HG02938 (cell line): ENCODE results near the gene XKR7.
"Not testable (repeated sequence)": the region's sequence is repeated elsewhere in the genome, so short reads cannot be mapped to it uniquely, and the experiment has no call there.

Experiments
- ATAC-seq: cut with Tn5 transposase; IDR thresholded peaks from one replicate; pipeline ENCODE4 v1.9.1; 2021; ENCODE audit warnings: mild to moderate bottlenecking, moderate library complexity; ENCODE audit not compliant: unreplicated experiment

Gene XKR7, protein sequence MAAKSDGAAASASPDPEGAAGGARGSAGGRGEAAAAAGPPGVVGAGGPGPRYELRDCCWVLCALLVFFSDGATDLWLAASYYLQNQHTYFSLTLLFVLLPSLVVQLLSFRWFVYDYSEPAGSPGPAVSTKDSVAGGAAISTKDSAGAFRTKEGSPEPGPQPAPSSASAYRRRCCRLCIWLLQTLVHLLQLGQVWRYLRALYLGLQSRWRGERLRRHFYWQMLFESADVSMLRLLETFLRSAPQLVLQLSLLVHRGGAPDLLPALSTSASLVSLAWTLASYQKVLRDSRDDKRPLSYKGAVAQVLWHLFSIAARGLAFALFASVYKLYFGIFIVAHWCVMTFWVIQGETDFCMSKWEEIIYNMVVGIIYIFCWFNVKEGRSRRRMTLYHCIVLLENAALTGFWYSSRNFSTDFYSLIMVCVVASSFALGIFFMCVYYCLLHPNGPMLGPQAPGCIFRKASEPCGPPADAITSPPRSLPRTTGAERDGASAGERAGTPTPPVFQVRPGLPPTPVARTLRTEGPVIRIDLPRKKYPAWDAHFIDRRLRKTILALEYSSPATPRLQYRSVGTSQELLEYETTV

GRCh38 chr20:31967830-31968249, at the start of gene XKR7:
Gene XKR7, plus strand, starts transcription at chr20:31968151. Its CDS starts 25 bp downstream, at chr20:31968176.
- no peak for ATAC-seq

DNA sequence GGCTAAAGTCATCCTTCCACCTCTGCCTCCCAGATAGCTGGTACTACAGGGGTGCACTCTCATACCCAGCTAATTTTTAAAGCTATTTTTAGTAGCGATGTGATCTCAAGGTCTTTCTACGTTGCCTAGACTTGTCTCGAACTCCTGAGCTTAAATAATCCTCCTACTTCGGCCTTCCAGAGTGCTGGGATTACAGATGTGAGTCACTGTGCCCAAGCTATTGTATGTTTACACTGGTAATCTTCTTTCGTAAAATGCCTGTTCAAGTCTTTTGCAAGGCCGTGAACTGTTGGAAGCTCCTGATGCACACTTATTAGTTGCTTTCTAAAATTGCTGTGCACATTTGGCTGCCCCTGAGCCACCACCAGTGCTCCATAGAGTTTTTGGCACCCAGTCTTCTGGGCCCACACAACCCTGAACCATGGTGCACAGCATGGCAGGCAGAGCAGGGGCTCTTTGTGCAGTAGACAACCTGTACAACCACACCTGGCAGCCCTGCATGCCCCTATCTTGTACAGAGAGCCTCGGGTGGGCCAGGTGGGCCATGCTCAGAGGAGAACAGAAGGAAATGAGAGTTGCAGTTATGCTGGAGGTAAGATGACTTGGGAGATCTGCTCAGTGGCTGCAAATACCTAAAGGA, 49.4 kb upstream of the XKR7 start:
- ATAC-seq: no peak

DNA sequence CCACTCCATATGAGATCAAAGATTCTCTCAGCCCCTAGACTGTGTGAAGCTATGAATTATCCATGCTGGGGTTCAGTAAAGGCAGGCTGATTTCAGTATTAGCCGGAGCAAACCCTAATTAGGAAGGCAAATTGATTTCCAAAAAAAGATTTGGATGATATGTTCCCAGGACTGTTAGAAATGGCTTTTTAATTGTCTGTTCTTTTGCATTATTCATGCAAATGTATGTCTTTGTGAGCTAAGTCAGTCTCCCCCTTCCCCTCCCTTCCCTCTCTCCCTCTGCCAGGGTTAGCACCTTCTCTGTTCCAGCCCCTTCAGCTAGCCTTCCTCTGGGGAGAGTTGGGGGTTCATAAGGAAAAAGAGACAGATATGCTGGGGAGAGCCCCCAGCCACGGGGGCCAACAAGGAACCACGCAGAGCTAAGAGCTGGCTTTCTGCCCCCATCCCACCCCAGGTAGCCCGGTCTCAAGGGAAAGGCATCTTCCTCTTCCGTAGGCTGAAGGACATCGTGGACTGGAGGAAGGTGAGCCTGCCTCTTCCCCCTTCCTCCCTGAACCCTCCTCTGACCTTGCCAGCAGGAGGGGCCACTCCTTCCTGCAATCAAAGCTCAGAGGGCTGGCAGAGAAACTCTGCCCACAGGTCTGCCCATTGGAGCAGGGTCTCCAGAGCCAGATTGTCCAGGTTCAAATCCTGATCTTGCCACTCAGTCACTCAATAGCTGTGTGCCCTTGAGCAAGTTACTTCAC, 48.4 kb upstream of the XKR7 start:
- no peak for ATAC-seq

GRCh38 chr20:31920275-31920855, 47.6 kb upstream of the XKR7 start:
- ATAC-seq: no peak

DNA sequence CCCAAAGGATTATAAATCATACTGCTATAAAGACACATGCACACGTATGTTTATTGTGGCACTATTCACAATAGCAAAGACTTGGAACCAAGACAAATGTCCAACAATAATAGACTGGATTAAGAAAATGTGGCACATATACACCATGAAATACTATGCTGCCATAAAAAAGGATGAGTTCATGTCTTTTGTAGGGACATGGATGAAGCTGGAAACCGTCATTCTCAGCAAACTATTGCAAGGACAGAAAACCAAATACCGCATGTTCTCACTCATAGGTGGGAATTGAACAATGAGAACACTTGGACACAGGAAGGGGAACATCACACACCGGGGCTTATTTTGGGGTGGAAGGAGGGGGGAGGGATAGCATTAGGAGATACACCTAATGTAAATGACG, 46.5 kb upstream of the XKR7 start:
- not testable (repeated sequence) for ATAC-seq

- no peak for ATAC-seq
These were observed 45.8 kb upstream of the XKR7 start for GRCh38 chr20:31922181-31922580.

GRCh38 chr20:31922588-31922987, 45.4 kb upstream of the XKR7 start:
- ATAC-seq: no peak

- peak; percentile 54 for ATAC-seq
These were observed 44.3 kb upstream of the XKR7 start for GRCh38 chr20:31923388-31924331.

- no peak for ATAC-seq
These were observed 43.4 kb upstream of the XKR7 start for GRCh38 chr20:31924561-31924960.

GRCh38 chr20:31925631-31926030, 42.3 kb upstream of the XKR7 start:
- ATAC-seq: no peak

GRCh38 chr20:31926493-31926892, 41.5 kb upstream of the XKR7 start:
- no peak for ATAC-seq

GRCh38 chr20:31927627-31928159, 40.3 kb upstream of the XKR7 start:
- ATAC-seq: no peak

GRCh38 chr20:31929631-31930030, 38.3 kb upstream of the XKR7 start:
- ATAC-seq: not testable (repeated sequence)

GRCh38 chr20:31930779-31931178, 37.2 kb upstream of the XKR7 start:
- ATAC-seq: no peak

- no peak for ATAC-seq
These were observed 34.3 kb upstream of the XKR7 start for GRCh38 chr20:31933698-31934097.

DNA sequence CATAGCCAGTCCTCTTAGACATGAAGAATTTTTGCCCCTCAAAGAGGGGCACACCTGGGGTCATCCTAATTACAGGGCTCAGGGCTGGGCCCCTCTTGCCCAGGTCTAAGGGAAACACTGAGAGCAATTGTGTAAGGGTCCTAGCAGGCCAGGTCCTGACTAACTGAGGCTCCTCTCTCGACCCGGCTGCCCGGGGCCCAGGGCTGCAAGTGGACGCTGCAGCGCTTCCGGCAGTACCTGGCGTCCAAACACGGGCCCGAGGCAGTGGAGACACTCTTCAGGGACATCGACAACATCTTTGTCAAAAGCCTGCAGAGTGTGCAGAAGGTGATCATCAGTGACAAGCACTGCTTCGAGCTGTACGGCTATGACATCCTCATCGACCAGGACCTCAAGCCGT, 33.5 kb upstream of the XKR7 start:
- no peak for ATAC-seq

GRCh38 chr20:31934968-31935764, 32.8 kb upstream of the XKR7 start:
- no peak for ATAC-seq

- ATAC-seq: no peak
These were observed 31.5 kb upstream of the XKR7 start for GRCh38 chr20:31936420-31936819.

GRCh38 chr20:31937820-31938219, 30.1 kb upstream of the XKR7 start:
- no peak for ATAC-seq
